ENCODE measurements around the gene C10orf143.
"Not testable (repeated sequence)": the region's sequence is repeated elsewhere in the genome, so short reads cannot be mapped to it uniquely, and the experiment has no call there.

The C10orf143 gene

GRCh38 chr10:130110246-130111112, at the start of gene C10orf143:
Gene C10orf143, minus strand, starts transcription at chr10:130110830. Its CDS starts 58 bp downstream, at chr10:130110772.
- peak; percentile 96 for DNase-seq

DNA sequence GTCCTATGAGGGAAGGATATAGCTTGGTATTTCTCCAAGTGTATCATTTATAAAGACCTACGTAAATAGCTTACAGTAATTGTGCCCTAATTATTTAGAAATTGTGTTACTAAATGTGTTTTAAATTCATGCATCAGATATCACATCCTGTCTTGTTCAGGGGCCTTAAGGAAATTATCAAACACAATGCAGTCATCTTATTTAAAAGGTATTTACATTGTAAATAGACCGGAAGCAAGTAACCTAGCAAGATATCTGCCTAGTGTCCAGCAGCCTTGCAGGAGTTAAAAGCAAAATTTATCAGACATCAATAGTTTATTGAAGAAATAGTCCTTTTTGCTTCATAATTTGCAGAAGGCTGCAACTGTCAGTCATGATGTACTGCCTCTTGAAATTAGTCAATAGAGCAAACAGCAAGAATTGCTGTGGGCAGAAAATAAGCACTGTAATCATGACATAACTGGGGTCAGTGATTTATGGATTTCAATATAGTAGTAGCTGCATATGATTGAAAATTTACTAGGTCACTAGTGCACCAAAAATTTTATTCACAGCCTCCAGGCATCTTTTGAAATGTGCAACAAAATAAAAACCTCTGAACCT, 48.7 kb upstream of the C10orf143 start:
- no peak for DNase-seq

DNA sequence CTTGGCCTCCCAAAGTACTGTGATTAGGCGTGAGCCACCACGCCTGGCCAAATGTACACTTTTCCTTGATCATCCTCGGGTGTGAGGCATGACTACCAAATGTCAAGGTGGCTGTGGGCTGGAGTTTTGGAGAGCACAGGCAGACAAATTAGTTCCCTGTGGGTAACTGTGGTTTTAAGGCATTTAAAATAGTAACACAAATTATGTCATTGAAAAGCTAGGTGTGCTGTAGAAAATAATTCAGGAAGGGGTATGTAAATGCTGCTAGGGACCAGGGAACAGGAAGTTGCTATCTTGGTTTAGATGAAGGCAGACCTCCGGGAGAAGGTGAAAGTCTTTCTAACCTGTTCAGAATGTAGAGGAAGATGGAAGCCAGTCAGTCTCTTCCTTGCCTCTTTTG, 35.4 kb upstream of the C10orf143 start:
- no peak for DNase-seq

- DNase-seq = no peak
Observed at GRCh38 chr10:130141878-130142277, 31.2 kb upstream of the C10orf143 start.

DNA sequence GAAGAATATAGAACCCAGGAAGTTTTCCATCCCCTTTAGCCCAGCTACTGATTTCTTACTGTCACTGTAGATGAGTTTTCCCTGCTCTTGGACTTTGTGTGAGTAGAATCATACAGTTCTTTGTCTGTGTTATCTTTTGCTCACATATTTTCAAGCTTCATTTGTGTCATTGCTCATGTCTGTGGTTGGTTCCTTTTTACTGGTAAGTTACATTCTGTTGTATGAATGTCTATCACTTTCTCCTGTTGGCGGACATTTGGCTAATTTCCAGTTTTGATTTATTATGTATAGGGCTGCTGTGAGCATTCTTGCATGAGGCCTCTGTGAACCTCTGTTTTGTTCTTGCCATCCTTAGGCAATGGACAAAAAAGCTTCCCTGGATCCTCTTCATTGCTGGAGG, 30.8 kb upstream of the C10orf143 start:
- no peak for DNase-seq

GRCh38 chr10:130141038-130141437, 30.4 kb upstream of the C10orf143 start:
- no peak for DNase-seq

- DNase-seq = no peak
Observed at GRCh38 chr10:130140425-130140824, 29.8 kb upstream of the C10orf143 start.

GRCh38 chr10:130138479-130138866, 27.8 kb upstream of the C10orf143 start:
- peak; percentile 48 for DNase-seq

DNA sequence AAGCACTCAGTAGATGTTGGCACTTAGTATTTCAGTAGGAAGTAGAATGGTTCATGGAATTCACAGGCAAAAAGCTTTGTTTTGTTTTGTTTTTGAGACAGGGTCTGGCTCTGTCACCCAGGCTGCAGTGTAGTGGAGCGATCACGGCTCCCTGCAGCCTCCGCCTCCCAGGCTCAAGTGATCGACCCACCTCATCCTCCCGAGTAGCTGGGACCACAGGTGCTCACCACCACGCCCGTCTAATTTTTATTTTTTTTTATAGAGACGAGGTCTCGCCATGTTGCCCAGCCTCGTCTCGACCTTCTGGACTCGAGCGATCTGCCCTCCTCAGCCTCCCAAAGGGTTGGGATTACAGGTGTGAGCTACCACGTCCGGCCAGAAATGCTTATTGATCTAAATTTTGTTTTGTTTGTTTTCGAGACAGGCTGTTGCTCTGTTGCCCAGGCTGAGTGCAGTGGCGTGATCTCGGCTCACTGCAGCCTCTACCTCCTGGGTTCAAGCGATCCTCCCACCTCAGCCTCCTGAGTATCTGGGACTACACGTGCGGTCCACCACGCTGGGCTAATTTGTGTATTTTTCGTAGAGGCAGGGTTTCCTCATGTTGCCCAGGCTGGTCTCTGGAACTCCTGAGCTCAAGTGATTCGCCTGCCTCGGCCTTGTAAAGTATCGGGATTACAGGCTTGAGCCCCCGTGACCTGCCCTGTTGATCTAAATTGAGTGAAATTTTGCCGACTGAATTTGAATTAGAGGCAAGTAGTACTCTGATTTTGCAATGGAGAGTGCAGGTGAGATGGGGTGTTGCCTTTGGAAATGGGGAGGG, 27.2 kb upstream of the C10orf143 start:
- no peak for DNase-seq

DNA sequence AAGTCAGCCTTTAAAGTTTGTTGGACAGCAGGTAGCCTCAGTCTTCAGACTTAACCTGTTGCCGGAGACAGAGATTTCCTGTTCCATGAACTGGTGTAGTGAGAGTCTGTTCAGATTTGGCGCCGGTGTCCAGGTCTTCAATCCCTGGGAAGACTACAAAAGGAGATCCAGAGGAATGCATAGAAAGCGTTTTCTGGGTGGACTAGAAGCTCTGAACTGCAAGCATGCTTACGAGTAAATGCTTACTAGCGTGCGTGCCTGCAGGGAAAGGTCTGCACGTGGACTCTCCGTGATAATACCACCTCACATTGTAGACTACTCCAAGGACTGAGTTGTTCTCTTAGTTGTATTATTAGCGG, 26.4 kb upstream of the C10orf143 start:
- DNase-seq = peak; percentile 22

- peak; percentile 83 for DNase-seq
Observed at GRCh38 chr10:130136226-130137089, 25.8 kb upstream of the C10orf143 start, which contains the start of gene GLRX3. Gene GLRX3, plus strand, starts transcription at chr10:130136391. Its CDS starts 30 bp downstream, at chr10:130136421.

- no peak for DNase-seq
Observed at GRCh38 chr10:130135676-130136225, 25.1 kb upstream of the C10orf143 start.

DNA sequence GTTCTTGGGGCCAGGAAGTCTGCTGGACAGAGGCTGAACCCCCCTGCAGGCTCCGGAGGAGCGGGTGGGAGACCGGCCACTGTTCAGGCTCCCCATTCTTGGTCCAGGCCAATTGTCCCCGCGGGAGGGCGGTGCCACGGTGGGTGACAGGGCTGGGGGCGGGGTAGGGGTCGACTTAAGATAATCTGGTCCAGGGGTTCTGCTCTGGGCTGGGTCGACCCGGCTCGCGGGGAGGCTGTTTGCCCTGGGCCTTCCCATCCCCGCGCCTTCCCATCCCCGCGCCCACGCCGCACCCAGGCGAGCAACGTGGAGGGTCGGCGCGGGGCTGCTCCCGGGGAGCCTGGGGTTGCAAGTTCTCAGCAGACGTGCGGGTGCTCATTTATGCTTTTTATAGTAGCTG, 18.3 kb upstream of the C10orf143 start:
- no peak for DNase-seq

- no peak for DNase-seq
Observed at GRCh38 chr10:130128062-130128781, 17.6 kb upstream of the C10orf143 start.

DNA sequence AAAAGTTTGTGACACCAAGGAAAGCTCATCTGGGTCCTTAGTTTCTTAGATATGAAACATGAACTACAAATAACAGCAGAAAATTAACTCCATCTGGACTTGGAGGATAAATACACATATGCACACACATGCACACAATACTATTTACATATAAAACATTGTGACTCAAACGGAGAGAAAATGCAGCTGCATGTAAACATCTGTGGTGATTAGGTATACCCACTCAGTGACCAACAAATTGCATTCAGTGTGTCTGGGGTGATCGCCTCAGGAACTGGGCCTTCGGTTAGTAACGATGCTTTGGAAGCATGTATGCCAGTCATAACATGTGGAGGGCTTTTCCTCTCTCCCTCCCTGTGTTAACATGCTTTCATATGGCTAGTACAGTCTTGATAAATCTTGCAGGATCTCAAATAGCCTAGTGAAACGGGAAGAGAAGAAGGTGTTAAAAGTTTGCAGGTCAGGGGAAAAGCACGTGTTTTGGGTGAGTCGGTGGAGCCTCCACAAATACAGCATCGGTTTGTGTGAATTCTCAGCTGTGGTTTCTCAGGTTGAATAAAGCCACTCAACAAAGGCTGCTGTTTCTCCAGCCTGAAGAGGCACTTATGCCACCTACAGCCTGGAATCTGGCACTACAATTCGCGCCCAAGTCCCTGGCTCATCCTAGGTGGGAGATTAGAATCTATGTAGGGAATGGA, 16.9 kb upstream of the C10orf143 start:
- DNase-seq = peak; percentile 58

DNA sequence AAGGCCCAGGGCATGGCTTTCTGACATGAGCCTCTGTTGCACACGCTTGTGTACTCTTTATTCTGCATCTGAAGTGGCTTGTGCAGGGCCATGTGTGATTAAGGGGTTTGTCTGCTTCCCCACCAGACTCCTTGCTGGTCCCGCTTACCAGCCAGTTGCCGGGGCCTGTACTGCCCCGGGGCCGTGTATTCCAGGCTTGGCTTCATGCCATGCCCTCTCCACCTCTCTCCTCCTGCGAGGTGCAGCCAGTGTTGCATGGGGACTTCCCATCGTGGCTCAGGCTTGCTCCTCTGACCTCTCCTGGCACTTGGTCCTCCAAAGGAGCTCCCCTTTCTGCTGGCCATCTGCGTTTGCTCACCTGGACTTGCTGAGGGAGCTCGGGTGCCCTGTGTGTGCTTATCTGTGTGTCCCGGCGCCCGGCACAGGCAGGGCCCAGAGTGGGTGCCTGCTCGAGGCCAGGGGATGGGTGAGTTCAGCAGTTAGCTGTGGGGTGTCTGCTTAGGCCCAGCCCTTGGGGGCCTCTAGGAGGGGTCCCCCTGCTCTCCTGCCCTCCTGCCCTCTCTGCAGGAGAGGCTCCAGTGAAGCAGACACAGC, 11.0 kb upstream of the C10orf143 start:
- no peak for DNase-seq

DNA sequence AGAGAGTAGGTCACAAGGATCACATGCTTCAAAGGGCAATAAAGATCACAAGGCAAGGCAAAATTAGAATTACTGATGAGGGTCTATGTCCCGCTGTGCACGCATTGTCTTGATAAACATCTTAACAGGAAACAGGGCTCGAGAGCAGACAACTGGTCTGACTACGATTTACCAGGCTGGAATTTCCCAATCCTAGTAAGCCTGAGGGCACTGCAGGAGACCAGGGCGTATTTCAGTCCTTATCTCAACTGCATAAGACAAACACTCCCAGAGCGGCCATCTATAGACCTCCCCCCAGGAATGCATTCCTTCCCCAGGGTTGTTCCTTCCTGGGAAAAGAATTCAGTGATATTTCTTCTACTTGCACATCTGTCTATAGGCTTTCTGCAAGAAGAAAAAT, 6.9 kb upstream of the C10orf143 start:
- not testable (repeated sequence) for DNase-seq

- not testable (repeated sequence) for DNase-seq
Observed at GRCh38 chr10:130116942-130117341, 6.3 kb upstream of the C10orf143 start.

DNA sequence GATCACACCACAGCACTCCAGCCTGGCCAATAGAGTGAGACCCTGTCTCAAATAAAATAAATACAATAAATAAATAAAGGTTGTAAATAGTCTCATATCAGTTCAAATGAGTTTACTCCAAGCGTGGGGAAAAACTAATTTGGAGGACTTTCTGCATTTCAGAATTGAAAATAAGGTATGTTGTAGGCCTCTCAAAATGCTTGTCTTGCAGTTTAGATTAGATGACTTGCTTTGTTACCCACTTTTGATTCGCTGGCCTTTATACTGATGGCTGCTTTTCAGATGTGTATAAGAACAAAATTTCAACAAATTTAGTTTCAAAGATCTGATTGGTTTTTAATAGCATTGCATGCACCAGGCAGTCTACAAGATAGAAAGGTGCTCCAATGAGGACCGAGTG, 2.2 kb upstream of the C10orf143 start:
- DNase-seq = no peak

GRCh38 chr10:130111852-130112180, 1.2 kb upstream of the C10orf143 start:
- no peak for DNase-seq
